Caco-2 (cell line): Measurements from ENCODE around the gene TCF12. TPM values are rescaled to one million over a fixed set of nuclear protein-coding genes. Genes with fewer than 3 reads are reported as not detected.
A peak's percentile ranks its signal among the peaks of the same experiment; 100 is the strongest.

ENCODE experiments used
- BruUV-seq: library from RNA; stranded (reverse); fragments of 400-500 nt; replicated peaks from 2 replicates; lab custom pipeline; 2021; lab: Mats Ljungman, UMichigan
- CTCF ChIA-PET: fragments of 300-600 bp; sonication (Branson Sonifier 250); formaldehyde crosslinking; loops from one replicate; lab custom pipeline; 2022; ENCODE audit warnings: antibody characterized with exemption; lab: Charles Lee
- POLR2A ChIA-PET: fragments of 300-600 bp; sonication (Branson Sonifier 250); formaldehyde crosslinking; loops from one replicate; lab custom pipeline; 2022; ENCODE audit warnings: antibody characterized with exemption; lab: Charles Lee
- DNase-seq, 2 experiments: peaks; one replicate each; pipeline versions ENCODE4 v3.0.0 to v3.0.0-alpha.2; 2020 to 2022
- H3K27me3 ChIP-seq: replicated peaks from 2 replicates; pipeline ENCODE4 v1.6.0; 2011; ENCODE audit warnings: low read length; ENCODE audit not compliant: control insufficient read depth, insufficient read depth
- H3K36me3 ChIP-seq: 2 replicates; pipeline ENCODE4 v1.5.1; 2011; ENCODE audit warnings: low read length; ENCODE audit not compliant: control insufficient read depth, insufficient read depth
- H3K4me1 ChIP-seq: fragments of 250-450 bp; sonication (Bioruptor Pico); 2 replicates; pipeline ENCODE4 v1.5.1; 2020; ENCODE audit warnings: mild to moderate bottlenecking
- H3K4me3 ChIP-seq: 2 replicates; pipeline ENCODE4 v1.5.1; 2011; ENCODE audit warnings: low read depth, mild to moderate bottlenecking, control low read depth, low read length
- H3K9me3 ChIP-seq: fragments of 250-450 bp; sonication (Bioruptor Pico); 2 replicates; pipeline ENCODE4 v1.5.1; 2020; ENCODE audit warnings: mild to moderate bottlenecking, moderate library complexity
- H3K27ac Mint-ChIP-seq: one replicate; pipeline ENCODE4 v1.8.0; 2022; ENCODE audit warnings: mixed read lengths; ENCODE audit not compliant: unreplicated experiment
- H3K27me3 Mint-ChIP-seq: one replicate; pipeline ENCODE4 v1.8.0; 2022; ENCODE audit warnings: mixed read lengths; ENCODE audit not compliant: insufficient read depth, unreplicated experiment
- H3K36me3 Mint-ChIP-seq: one replicate; pipeline ENCODE4 v1.8.0; 2022; ENCODE audit warnings: mild to moderate bottlenecking, mixed read lengths; ENCODE audit not compliant: insufficient read depth, unreplicated experiment
- H3K4me1 Mint-ChIP-seq: one replicate; pipeline ENCODE4 v1.8.0; 2022; ENCODE audit warnings: low read depth, mixed read lengths; ENCODE audit not compliant: unreplicated experiment
- H3K4me3 Mint-ChIP-seq: one replicate; pipeline ENCODE4 v1.8.0; 2022; ENCODE audit warnings: mild to moderate bottlenecking, moderate library complexity, mixed read lengths; ENCODE audit not compliant: unreplicated experiment
- H3K9me3 Mint-ChIP-seq: one replicate; pipeline ENCODE4 v1.8.0; 2022; ENCODE audit warnings: mixed read lengths; ENCODE audit not compliant: unreplicated experiment
- intact Hi-C: fragments of 100-400 bp; cut with micrococcal nuclease; formaldehyde crosslinking; loops from one replicate; pipeline ENCODE4 v1.10.0; 2022; ENCODE audit not compliant: unreplicated experiment
- total RNA-seq: library from RNA; stranded (reverse); gene quantifications from 2 replicates; pipeline ENCODE4 v1.2.3, GENCODE V29; 2022
- TF ChIP-seq, protein P1 (sequence below), 2 experiments: fragments of 200-600 bp in 1 of 2; IDR thresholded peaks; 1 replicate in 1 of 2; 2 replicates in 1 of 2; pipeline versions ENCODE4 v1.5.1 to v1.8.0; 2011 to 2022; ENCODE audit warnings: antibody characterized with exemption in 1 of 2, control low read depth in 1 of 2, inconsistent platforms in 1 of 2, low read depth in 1 of 2, low read length in 1 of 2, mild to moderate bottlenecking in 1 of 2, moderate library complexity in 1 of 2; ENCODE audit not compliant: insufficient read depth in 1 of 2, severe bottlenecking in 1 of 2, unreplicated experiment in 1 of 2

TCF12 gene
- total RNA-seq, 1 experiment from 2014 or later = 64.4 TPM

DNA sequence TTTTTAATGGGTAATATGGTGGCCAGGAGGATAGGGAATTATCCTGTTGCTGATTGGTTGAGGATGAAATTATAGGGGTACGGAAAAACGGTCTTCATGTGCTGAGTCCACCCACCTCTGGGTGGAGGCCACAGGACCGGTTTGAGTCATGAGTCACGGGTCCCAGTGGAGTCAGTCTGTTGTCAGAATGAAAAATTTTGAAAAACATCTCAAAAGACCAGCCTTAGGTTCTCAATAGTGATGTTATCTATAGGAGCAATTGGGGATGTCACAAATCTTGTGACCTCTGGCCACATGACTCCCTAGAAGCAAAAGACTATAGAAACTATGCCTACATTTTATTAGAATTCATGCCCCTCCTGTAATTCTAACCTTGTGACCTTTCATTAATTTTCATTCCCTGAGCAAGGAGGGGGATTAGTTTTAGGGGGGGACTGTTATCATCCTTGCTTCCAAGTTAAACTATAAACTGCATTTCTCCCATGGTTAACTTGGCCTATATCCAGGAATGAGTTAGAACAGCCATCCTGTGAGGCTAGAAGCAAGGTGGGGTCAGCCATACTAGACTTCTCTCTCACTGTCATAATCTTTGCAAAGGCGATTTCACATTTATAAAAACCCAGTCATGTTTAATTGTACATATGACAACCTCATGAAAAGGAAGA, 101.2 kb downstream of the TCF12 start:
- H3K4me1 ChIP-seq = peaks cover 26% of the 10 kb centered on the region
- ChIA-PET CTCF (no interaction called here), POLR2A (no interaction called here)
- peaks cover 3% of the 10 kb centered on the region; the same call in 1 of the 2 replicates for H3K9me3 ChIP-seq
- Mint-ChIP-seq H3K27ac (no peak overlapping the region), H3K9me3 (no peaks in the 10 kb centered on the region), H3K27me3 (no peaks in the 10 kb centered on the region), H3K4me3 (no peak overlapping the region), H3K4me1 (peaks cover 6% of the 10 kb centered on the region), H3K36me3 (no peaks in the 10 kb centered on the region)
- no peak overlapping the region for H3K4me3 ChIP-seq
- no peaks in the 10 kb centered on the region for H3K36me3 ChIP-seq
- intact Hi-C loops = no loop called here
- no peak for DNase-seq
- H3K27me3 ChIP-seq = no peaks in the 10 kb centered on the region
- TF ChIP-seq, protein P1, sequence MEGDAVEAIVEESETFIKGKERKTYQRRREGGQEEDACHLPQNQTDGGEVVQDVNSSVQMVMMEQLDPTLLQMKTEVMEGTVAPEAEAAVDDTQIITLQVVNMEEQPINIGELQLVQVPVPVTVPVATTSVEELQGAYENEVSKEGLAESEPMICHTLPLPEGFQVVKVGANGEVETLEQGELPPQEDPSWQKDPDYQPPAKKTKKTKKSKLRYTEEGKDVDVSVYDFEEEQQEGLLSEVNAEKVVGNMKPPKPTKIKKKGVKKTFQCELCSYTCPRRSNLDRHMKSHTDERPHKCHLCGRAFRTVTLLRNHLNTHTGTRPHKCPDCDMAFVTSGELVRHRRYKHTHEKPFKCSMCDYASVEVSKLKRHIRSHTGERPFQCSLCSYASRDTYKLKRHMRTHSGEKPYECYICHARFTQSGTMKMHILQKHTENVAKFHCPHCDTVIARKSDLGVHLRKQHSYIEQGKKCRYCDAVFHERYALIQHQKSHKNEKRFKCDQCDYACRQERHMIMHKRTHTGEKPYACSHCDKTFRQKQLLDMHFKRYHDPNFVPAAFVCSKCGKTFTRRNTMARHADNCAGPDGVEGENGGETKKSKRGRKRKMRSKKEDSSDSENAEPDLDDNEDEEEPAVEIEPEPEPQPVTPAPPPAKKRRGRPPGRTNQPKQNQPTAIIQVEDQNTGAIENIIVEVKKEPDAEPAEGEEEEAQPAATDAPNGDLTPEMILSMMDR (IDR thresholded peaks at IDR 0.05; ENCODE audit: insufficient read depth in 1 of 2, low read depth in 1 of 2, low read length in 1 of 2, severe bottlenecking in 1 of 2, unreplicated experiment in 1 of 2) = no peak
- no TSS peak for BruUV-seq

DNA sequence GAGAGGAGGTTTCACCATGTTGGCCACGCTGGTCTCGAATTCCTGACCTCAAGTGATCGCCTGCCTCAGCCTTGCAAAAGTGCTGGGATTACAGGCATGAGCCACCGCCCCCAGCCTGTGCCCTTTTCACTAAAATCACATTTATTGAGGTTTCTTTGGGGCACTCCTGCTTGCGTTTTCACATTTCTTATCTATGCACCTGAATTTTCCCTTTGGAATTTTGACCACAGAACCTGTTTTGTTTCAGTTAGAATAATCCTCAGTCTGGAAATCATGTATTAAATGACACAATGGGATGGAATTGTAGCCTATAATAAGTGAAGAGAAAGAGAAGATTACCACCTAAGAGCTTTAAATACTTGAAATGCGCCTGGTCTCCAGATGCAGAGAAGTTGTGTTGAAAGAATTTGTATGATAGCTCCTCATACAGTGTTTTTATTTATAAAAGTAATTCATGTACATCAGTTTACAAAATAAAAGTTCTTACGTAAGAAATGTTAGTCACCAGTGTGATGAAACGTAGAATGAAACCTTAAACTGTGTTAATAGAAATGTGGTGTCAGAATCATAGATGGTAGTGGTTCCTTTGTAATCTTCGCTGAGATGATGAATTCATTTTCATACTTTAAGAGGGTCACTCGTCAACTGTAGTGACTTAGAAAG, 107.0 kb downstream of the TCF12 start:
- Mint-ChIP-seq H3K4me1 (peaks cover 10% of the 10 kb centered on the region), H3K27me3 (no peaks in the 10 kb centered on the region), H3K36me3 (no peaks in the 10 kb centered on the region), H3K4me3 (no peak overlapping the region), H3K9me3 (no peaks in the 10 kb centered on the region), H3K27ac (peak overlapping the region; percentile 35)
- no peaks in the 10 kb centered on the region for H3K36me3 ChIP-seq
- ChIA-PET POLR2A (no interaction called here), CTCF (no interaction called here)
- TF ChIP-seq, protein P1 (IDR thresholded peaks at IDR 0.05; ENCODE audit: insufficient read depth in 1 of 2, low read depth in 1 of 2, low read length in 1 of 2, severe bottlenecking in 1 of 2, unreplicated experiment in 1 of 2) = no peak
- H3K4me3 ChIP-seq = no peak overlapping the region
- intact Hi-C loops = no loop called here
- H3K9me3 ChIP-seq = peaks cover 3% of the 10 kb centered on the region; the same call in 1 of the 2 replicates
- no peaks in the 10 kb centered on the region for H3K4me1 ChIP-seq
- no peaks in the 10 kb centered on the region for H3K27me3 ChIP-seq
- DNase-seq = no peak
- no TSS peak for BruUV-seq

DNA sequence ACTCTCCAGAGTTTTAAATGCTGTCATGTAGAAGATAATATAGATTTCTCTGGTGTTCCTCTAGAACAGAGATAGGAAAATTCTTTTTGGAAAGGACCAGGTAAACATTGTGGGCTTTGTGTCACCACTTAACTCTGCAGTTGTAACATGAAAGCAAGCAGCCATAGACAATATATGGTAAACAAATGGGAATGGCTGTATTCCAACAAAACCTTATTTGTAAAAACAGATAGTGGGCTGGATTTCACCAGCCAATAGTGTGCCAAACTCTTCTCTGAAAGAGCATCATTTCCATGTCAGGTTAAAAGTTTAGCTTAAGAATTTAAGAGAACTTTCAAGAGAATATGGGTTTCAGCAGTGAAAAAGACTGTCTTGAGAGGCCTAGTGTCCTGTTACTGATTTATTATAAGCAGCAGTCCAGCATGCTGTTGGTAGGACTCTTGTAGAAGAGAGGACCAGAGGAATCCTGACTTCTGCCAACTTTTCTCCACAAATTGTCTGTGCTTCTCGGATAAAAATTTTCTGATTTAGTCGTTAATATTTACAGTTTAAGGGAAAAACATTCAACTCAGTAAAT, 107.7 kb downstream of the TCF12 start:
- Mint-ChIP-seq H3K9me3 (no peaks in the 10 kb centered on the region), H3K4me1 (peaks cover 10% of the 10 kb centered on the region), H3K27ac (peak overlapping the region; percentile 35), H3K27me3 (no peaks in the 10 kb centered on the region), H3K36me3 (no peaks in the 10 kb centered on the region), H3K4me3 (no peak overlapping the region)
- Histone ChIP-seq H3K4me3 (no peak overlapping the region), H3K4me1 (no peaks in the 10 kb centered on the region), H3K36me3 (no peaks in the 10 kb centered on the region), H3K9me3 (peaks cover 3% of the 10 kb centered on the region; the same call in 1 of the 2 replicates), H3K27me3 (no peaks in the 10 kb centered on the region)
- no TSS peak for BruUV-seq
- no peak for DNase-seq
- POLR2A ChIA-PET = no interaction called here
- TF ChIP-seq, protein P1 (IDR thresholded peaks at IDR 0.05; ENCODE audit: insufficient read depth in 1 of 2, low read depth in 1 of 2, low read length in 1 of 2, severe bottlenecking in 1 of 2, unreplicated experiment in 1 of 2) = no peak
- intact Hi-C loops = no loop called here
- CTCF ChIA-PET = no interaction called here
